Forelimb muscle (tissue), 1 donor: Measurements from ENCODE around the gene SLC39A10. TPM values are rescaled to one million over a fixed set of nuclear protein-coding genes. Genes with fewer than 3 reads are reported as not detected.
"Not testable (repeated sequence)": the region's sequence is repeated elsewhere in the genome, so short reads cannot be mapped to it uniquely, and the experiment has no call there.

Source experiments
- DNase-seq: peaks from one replicate; pipeline ENCODE4 v3.0.0-alpha.2; 2013; ENCODE audit warnings: low read depth
- polyA plus RNA-seq: library from polyadenylated mRNA; unstranded; fragments of 120-200 nt; gene quantifications from one replicate; pipeline ENCODE4 v1.2.1, GENCODE V29; 2013; ENCODE audit not compliant: insufficient read length

Gene SLC39A10
- polyA plus RNA-seq, 1 donor = 21.3 TPM

- DNase-seq = no peak
These were observed 17.6 kb downstream of the SLC39A10 start for GRCh38 chr2:195674491-195675221.

- DNase-seq = no peak
These were observed 18.9 kb downstream of the SLC39A10 start for GRCh38 chr2:195675783-195676427.

GRCh38 chr2:195677290-195677689, 20.3 kb downstream of the SLC39A10 start:
- no peak for DNase-seq

GRCh38 chr2:195677884-195678283, 20.9 kb downstream of the SLC39A10 start:
- no peak for DNase-seq

- DNase-seq = no peak
These were observed 25.1 kb downstream of the SLC39A10 start for GRCh38 chr2:195682077-195682476.

GRCh38 chr2:195683174-195683573, 26.1 kb downstream of the SLC39A10 start:
- DNase-seq = no peak

GRCh38 chr2:195686564-195686963, 29.5 kb downstream of the SLC39A10 start:
- DNase-seq = no peak

GRCh38 chr2:195687320-195688086, 30.5 kb downstream of the SLC39A10 start:
- no peak for DNase-seq

- DNase-seq = not testable (repeated sequence)
These were observed 35.5 kb downstream of the SLC39A10 start for GRCh38 chr2:195692531-195692930.

GRCh38 chr2:195694553-195694952, 37.5 kb downstream of the SLC39A10 start:
- no peak for DNase-seq

GRCh38 chr2:195695002-195695631, 38.1 kb downstream of the SLC39A10 start:
- no peak for DNase-seq

- DNase-seq = no peak
These were observed 39.0 kb downstream of the SLC39A10 start for GRCh38 chr2:195696012-195696411.

- no peak for DNase-seq
These were observed 40.7 kb downstream of the SLC39A10 start for GRCh38 chr2:195697681-195698220.

GRCh38 chr2:195700480-195700879, 43.5 kb downstream of the SLC39A10 start:
- no peak for DNase-seq

- no peak for DNase-seq
These were observed 49.3 kb downstream of the SLC39A10 start for GRCh38 chr2:195706161-195706900.

- no peak for DNase-seq
These were observed 53.1 kb downstream of the SLC39A10 start for GRCh38 chr2:195709901-195710806.

- DNase-seq = no peak
These were observed 54.5 kb downstream of the SLC39A10 start for GRCh38 chr2:195711478-195711877.

- no peak for DNase-seq
These were observed 59.4 kb downstream of the SLC39A10 start for GRCh38 chr2:195716466-195716865.

- DNase-seq = no peak
These were observed 64.0 kb downstream of the SLC39A10 start for GRCh38 chr2:195721042-195721441.

GRCh38 chr2:195722075-195722474, 65.0 kb downstream of the SLC39A10 start:
- DNase-seq = no peak
